ENCODE data around the gene SUGCT. TPM values are rescaled to one million over a fixed set of nuclear protein-coding genes. Genes with fewer than 3 reads are reported as not detected.

SUGCT gene
- total RNA-seq, 1 experiment from 2014 or later = 9.9 TPM

DNA sequence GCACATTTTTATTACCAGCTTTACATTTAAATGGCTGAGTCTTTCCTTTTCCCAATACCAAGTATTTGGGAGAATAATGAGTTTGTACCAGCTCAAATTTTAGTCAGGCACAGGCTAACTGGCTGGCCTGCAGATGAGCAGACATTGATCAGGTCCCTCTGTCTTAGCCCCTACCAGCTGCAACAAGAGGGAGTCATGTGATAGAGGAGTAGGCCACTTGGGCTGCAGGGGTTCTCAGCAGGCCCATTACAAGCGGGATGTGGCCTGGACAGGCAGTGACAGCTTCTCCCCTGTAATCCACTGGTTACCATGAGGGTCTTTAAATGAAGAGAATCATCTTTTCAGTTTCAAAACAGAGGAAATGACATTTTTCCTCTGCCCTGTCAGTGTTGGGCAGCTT lies 283.6 kb downstream of the SUGCT start:
- Mint-ChIP-seq H3K4me1 (ENCODE audit: low read depth, unreplicated experiment) (peaks cover 6% of the 10 kb centered on the region), H3K4me3 (ENCODE audit: unreplicated experiment) (no peak overlapping the region), H3K27ac (ENCODE audit: unreplicated experiment) (no peak overlapping the region), H3K27me3 (ENCODE audit: insufficient read depth, unreplicated experiment) (no peaks in the 10 kb centered on the region), H3K36me3 (ENCODE audit: insufficient read depth, unreplicated experiment) (no peaks in the 10 kb centered on the region), H3K9me3 (ENCODE audit: unreplicated experiment) (no peaks in the 10 kb centered on the region)
- no TSS peak for BruUV-seq (replicated peaks)
- Histone ChIP-seq H3K36me3 (ENCODE audit: control insufficient read depth, insufficient read depth, low read length) (no peaks in the 10 kb centered on the region), H3K4me1 (no peaks in the 10 kb centered on the region), H3K4me3 (ENCODE audit: low read depth, low read length) (no peak overlapping the region), H3K27me3 (replicated peaks; ENCODE audit: control insufficient read depth, insufficient read depth, low read length) (no peaks in the 10 kb centered on the region), H3K9me3 (no peaks in the 10 kb centered on the region)
- intact Hi-C loops (cut with micrococcal nuclease; ENCODE audit: unreplicated experiment) = no loop called here
- POLR2A ChIA-PET = no interaction called here
- CTCF ChIA-PET = no interaction called here
- no peak for DNase-seq
- TF ChIP-seq, protein P1, sequence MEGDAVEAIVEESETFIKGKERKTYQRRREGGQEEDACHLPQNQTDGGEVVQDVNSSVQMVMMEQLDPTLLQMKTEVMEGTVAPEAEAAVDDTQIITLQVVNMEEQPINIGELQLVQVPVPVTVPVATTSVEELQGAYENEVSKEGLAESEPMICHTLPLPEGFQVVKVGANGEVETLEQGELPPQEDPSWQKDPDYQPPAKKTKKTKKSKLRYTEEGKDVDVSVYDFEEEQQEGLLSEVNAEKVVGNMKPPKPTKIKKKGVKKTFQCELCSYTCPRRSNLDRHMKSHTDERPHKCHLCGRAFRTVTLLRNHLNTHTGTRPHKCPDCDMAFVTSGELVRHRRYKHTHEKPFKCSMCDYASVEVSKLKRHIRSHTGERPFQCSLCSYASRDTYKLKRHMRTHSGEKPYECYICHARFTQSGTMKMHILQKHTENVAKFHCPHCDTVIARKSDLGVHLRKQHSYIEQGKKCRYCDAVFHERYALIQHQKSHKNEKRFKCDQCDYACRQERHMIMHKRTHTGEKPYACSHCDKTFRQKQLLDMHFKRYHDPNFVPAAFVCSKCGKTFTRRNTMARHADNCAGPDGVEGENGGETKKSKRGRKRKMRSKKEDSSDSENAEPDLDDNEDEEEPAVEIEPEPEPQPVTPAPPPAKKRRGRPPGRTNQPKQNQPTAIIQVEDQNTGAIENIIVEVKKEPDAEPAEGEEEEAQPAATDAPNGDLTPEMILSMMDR (IDR thresholded peaks at IDR 0.05; ENCODE audit: insufficient read depth in 1 of 2, low read depth in 1 of 2, low read length in 1 of 2, severe bottlenecking in 1 of 2, unreplicated experiment in 1 of 2) = no peak

DNA sequence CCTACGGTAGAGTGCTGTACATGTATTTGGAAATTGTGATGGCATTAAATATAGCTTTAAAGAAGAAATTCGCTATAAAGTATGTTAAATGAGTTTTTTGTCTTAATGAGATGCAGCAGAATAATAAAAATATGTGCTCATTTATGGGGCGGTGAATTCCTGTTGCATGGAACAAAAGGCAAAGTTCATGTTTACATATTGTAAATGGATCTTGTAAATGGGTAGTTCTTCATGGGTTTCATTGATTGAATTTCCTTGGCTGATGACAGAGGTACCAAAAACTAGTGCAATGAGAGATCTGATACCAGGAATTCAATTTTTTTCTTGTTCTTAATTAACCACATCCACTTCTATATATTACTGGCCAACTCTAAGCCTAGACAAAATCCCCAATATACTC lies 284.2 kb downstream of the SUGCT start:
- H3K36me3 Mint-ChIP-seq (ENCODE audit: insufficient read depth, unreplicated experiment) = no peaks in the 10 kb centered on the region
- no peaks in the 10 kb centered on the region for H3K36me3 ChIP-seq (ENCODE audit: control insufficient read depth, insufficient read depth, low read length)
- no peak overlapping the region for H3K27ac Mint-ChIP-seq (ENCODE audit: unreplicated experiment)
- H3K27me3 ChIP-seq (replicated peaks; ENCODE audit: control insufficient read depth, insufficient read depth, low read length) = no peaks in the 10 kb centered on the region
- no peaks in the 10 kb centered on the region for H3K4me1 ChIP-seq
- H3K9me3 ChIP-seq = no peaks in the 10 kb centered on the region
- peaks cover 6% of the 10 kb centered on the region for H3K4me1 Mint-ChIP-seq (ENCODE audit: low read depth, unreplicated experiment)
- BruUV-seq (replicated peaks) = no TSS peak
- CTCF ChIA-PET = no interaction called here
- no peaks in the 10 kb centered on the region for H3K27me3 Mint-ChIP-seq (ENCODE audit: insufficient read depth, unreplicated experiment)
- intact Hi-C loops (cut with micrococcal nuclease; ENCODE audit: unreplicated experiment) = loop anchor here (1.0 kb wide), 1 partner anchor 43 kb away; no protein-coding TSS in a partner anchor
- no peak overlapping the region for H3K4me3 Mint-ChIP-seq (ENCODE audit: unreplicated experiment)
- no peaks in the 10 kb centered on the region for H3K9me3 Mint-ChIP-seq (ENCODE audit: unreplicated experiment)
- no peak overlapping the region for H3K4me3 ChIP-seq (ENCODE audit: low read depth, low read length)
- no peak for DNase-seq
- TF ChIP-seq, protein P1 (IDR thresholded peaks at IDR 0.05; ENCODE audit: insufficient read depth in 1 of 2, low read depth in 1 of 2, low read length in 1 of 2, severe bottlenecking in 1 of 2, unreplicated experiment in 1 of 2) = no peak
- POLR2A ChIA-PET = no interaction called here

DNA sequence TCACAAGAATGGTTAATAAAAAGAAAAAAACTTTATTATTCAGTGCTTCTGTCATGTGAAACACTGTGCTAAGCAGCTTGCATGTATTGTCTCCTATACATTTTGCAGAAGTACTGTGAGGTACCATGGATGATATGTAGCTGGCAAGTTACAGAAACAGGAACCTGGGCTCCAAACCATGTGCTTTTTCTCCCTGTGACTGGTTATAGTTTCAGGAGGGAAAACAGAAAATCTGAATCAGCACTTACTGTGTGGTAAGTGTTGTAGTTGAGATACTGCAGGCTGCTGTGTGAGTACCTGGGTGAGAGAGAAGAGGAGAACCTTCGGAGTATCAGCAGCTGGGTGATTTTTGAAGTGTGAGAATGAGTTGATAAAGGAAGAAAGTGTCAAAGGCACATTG lies 285.0 kb downstream of the SUGCT start:
- H3K27me3 ChIP-seq (replicated peaks; ENCODE audit: control insufficient read depth, insufficient read depth, low read length) = no peaks in the 10 kb centered on the region
- Mint-ChIP-seq H3K27me3 (ENCODE audit: insufficient read depth, unreplicated experiment) (no peaks in the 10 kb centered on the region), H3K27ac (ENCODE audit: unreplicated experiment) (no peak overlapping the region), H3K4me3 (ENCODE audit: unreplicated experiment) (no peak overlapping the region), H3K4me1 (ENCODE audit: low read depth, unreplicated experiment) (peaks cover 6% of the 10 kb centered on the region), H3K36me3 (ENCODE audit: insufficient read depth, unreplicated experiment) (no peaks in the 10 kb centered on the region), H3K9me3 (ENCODE audit: unreplicated experiment) (no peaks in the 10 kb centered on the region)
- BruUV-seq (replicated peaks) = no TSS peak
- H3K4me1 ChIP-seq = no peaks in the 10 kb centered on the region
- intact Hi-C loops (cut with micrococcal nuclease; ENCODE audit: unreplicated experiment) = loop anchor here (1.0 kb wide), 1 partner anchor 44 kb away; no protein-coding TSS in a partner anchor
- H3K36me3 ChIP-seq (ENCODE audit: control insufficient read depth, insufficient read depth, low read length) = no peaks in the 10 kb centered on the region
- DNase-seq = no peak
- ChIA-PET POLR2A (no interaction called here), CTCF (no interaction called here)
- TF ChIP-seq, protein P1 (IDR thresholded peaks at IDR 0.05; ENCODE audit: insufficient read depth in 1 of 2, low read depth in 1 of 2, low read length in 1 of 2, severe bottlenecking in 1 of 2, unreplicated experiment in 1 of 2) = no peak
- no peak overlapping the region for H3K4me3 ChIP-seq (ENCODE audit: low read depth, low read length)
- H3K9me3 ChIP-seq = no peaks in the 10 kb centered on the region
